ENCODE measurements around the gene GLIS1.
"Not testable (repeated sequence)": the region's sequence is repeated elsewhere in the genome, so short reads cannot be mapped to it uniquely, and the experiment has no call there.

GLIS1 gene

DNA sequence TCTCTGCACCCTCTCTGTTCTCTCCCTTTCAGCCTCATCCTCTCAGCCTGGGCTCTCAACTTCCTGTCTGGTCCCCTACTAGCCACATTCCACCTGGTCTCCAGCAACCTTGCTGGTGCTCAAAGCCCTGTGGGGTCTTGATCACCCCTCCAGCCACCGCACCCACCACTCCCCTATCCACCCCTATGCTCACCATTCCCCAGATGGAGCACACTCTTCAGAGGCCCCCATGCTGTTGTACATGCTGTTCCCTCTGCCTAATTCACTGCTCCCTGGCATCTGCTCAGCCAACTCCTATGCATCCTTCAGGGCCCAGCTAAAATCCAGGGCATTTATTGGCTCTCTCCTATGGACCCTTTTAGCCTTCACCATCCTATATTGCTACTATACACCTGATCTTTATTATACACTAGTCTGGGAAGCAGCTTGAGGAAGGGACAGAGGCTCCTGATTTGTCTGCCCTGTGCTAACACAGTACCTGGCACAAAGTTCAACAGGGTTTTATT, 81.0 kb downstream of the GLIS1 start:
- Mint-ChIP-seq H3K36me3 (ENCODE audit: insufficient read depth) (no peaks in the 10 kb centered on the region), H3K27ac (ENCODE audit: low read depth) (no peak overlapping the region), H3K4me1 (peaks cover 6% of the 10 kb centered on the region), H3K9me3 (no peaks in the 10 kb centered on the region), H3K27me3 (peaks cover 29% of the 10 kb centered on the region), H3K4me3 (no peak overlapping the region)
- no peak for ATAC-seq (replicated peaks; ENCODE audit: extremely low read depth, poor library complexity, severe bottlenecking)
- DNase-seq (ENCODE audit: low spot score in 2 of 2): no peak

DNA sequence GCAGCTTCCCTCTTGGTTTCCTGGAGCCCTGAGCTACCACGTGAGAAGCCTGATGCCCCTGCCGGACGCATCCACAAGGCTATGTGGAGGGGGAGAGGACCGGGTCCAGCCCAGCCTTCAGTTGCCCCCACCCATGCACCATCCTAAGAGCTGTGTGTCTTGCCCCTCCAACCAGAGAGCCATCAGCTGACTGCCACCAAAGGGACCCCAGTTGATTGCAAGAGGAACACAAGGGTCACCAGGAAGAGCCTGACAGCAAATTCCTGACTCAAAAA, 81.5 kb downstream of the GLIS1 start:
- Mint-ChIP-seq H3K4me3 (no peak overlapping the region), H3K4me1 (peaks cover 6% of the 10 kb centered on the region), H3K27me3 (peaks cover 29% of the 10 kb centered on the region), H3K36me3 (ENCODE audit: insufficient read depth) (no peaks in the 10 kb centered on the region), H3K27ac (ENCODE audit: low read depth) (no peak overlapping the region), H3K9me3 (no peaks in the 10 kb centered on the region)
- ATAC-seq (replicated peaks; ENCODE audit: extremely low read depth, poor library complexity, severe bottlenecking) (no peak), DNase-seq (ENCODE audit: low spot score in 2 of 2) (no peak)

DNA sequence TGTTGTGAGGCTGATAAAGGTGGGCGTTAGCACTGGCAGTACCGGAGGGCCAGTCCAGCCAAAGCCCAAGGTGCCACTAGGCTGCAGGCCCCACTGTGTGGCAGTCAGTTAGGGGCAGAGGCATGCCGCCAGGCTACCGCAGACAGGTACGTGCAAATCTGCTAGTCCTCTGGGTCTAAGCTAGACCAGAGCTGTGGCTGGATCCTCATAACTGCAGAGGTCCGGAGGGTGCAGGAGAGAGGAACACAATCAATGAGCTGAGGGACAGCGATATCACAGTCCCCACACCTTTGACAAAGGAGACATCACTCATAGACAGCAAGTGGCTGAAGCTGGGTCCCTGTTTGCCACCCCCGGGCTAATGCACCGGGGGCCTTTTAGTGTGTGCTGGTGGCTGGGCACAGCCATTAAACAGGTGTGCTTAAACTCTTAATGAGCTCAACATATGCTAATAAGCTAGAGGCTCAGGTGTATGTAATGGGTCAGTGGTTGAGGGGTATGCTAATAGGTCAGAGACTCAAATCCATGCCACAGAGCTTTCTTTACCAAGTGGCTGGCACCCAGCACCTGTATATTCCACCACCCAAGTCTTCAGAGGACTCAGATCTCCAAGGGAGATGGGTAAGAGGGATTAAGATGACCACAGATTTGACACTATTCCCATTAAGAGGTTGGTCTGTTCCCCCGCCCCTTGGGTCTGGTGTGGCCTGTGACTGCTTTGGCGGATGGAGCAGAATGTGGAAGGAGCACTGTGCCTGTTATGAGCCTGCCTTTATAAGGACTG, 82.0 kb downstream of the GLIS1 start:
- Mint-ChIP-seq H3K4me1 (peaks cover 6% of the 10 kb centered on the region), H3K27ac (ENCODE audit: low read depth) (no peak overlapping the region), H3K9me3 (no peaks in the 10 kb centered on the region), H3K27me3 (peaks cover 29% of the 10 kb centered on the region), H3K36me3 (ENCODE audit: insufficient read depth) (no peaks in the 10 kb centered on the region), H3K4me3 (no peak overlapping the region)
- ATAC-seq (replicated peaks; ENCODE audit: extremely low read depth, poor library complexity, severe bottlenecking) (no peak), DNase-seq (ENCODE audit: low spot score in 2 of 2) (no peak)

DNA sequence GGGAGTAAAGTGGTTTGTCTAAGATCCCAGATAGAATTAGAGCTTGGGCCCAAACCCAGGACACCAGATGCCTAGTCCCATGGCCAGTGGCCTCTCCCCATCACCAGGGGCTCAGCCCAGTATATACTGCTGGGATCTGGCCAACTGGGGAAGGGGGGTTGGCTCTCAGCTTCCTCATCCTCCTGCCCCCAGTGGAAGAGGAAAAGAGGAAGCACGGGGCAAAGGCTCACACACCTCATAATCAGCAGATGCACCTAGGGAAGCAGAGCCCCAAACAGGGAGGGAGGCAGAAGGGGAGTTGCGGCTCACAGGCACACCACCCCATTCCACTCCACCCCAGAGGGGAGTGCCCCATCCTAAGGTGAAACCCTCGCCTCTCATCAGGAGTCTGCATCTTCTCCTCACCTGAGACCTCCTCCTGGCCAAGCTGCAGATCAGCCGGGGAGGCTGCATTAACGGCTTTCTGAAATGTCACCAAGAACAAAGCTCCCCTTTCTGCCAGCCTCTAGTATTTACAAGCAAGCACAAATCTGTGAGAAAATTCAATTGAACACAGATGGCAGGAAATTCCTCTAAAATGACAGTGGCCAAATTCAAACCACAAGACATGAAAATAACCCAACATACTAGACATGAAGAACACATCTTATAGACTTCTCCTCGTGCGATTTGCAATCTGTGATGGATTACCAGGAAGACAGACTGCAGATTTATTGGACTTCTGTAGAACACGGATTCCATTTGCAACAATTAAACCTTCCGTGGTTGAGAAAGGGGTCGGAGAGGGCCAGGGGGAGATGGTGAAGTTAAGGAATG, 82.8 kb downstream of the GLIS1 start:
- DNase-seq (ENCODE audit: low spot score in 2 of 2): no peak
- Mint-ChIP-seq H3K4me1 (peaks cover 6% of the 10 kb centered on the region), H3K27ac (ENCODE audit: low read depth) (no peak overlapping the region), H3K4me3 (no peak overlapping the region), H3K9me3 (no peaks in the 10 kb centered on the region), H3K36me3 (ENCODE audit: insufficient read depth) (no peaks in the 10 kb centered on the region), H3K27me3 (peaks cover 29% of the 10 kb centered on the region)
- ATAC-seq (replicated peaks; ENCODE audit: extremely low read depth, poor library complexity, severe bottlenecking): no peak

DNA sequence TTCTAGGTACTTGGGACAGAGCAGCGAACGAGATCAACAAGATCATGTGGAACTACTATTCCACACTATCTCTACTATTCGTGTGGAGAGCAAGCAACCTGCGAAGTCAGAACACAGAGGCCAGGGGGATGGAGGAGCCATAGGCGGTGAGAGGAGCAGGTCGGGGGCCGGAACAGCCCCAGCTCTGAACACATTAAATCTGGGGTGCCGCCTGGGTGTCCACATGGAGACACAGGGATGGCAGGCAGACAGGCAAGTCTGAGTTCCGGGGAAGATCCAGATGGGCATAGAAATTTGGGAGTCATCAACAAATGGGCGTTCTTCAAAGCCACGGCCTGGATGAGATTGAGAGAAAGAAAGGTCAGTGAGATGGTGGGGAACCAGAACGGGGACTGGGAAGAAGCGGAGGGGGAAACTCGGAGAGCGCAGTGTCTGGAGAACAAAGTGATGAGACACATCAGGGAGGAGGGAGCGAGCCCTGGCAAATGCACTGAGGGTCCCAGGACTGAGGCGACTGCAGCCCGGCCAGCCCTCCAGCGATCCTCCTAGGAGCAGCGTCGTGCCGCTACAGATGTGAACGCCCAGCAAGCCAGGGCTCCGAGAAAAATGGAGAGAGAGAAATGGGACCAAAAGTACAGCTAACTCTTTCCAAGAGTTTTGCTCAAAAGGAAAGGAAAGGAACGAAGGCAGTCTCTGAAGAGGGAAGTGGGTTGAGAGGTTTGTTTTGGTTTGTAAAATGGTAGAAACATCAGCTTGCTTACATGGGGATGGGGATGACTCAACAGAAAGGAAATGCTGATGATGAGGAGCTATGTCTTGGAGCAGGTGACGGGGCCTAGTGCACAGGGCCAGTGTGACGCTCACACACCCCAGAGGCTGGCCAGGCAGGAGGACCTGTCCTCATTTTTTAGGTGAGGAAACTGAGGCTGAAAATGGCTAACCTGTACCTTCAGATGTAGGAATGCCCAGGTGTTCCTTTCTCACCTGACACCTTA, 84.5 kb downstream of the GLIS1 start:
- Mint-ChIP-seq H3K27ac (ENCODE audit: low read depth) (peak overlapping the region; percentile 7), H3K27me3 (peaks cover 29% of the 10 kb centered on the region), H3K4me3 (no peak overlapping the region), H3K4me1 (peaks cover 6% of the 10 kb centered on the region), H3K36me3 (ENCODE audit: insufficient read depth) (no peaks in the 10 kb centered on the region), H3K9me3 (no peaks in the 10 kb centered on the region)
- ATAC-seq (replicated peaks; ENCODE audit: extremely low read depth, poor library complexity, severe bottlenecking): no peak
- no peak for DNase-seq (ENCODE audit: low spot score in 2 of 2)

DNA sequence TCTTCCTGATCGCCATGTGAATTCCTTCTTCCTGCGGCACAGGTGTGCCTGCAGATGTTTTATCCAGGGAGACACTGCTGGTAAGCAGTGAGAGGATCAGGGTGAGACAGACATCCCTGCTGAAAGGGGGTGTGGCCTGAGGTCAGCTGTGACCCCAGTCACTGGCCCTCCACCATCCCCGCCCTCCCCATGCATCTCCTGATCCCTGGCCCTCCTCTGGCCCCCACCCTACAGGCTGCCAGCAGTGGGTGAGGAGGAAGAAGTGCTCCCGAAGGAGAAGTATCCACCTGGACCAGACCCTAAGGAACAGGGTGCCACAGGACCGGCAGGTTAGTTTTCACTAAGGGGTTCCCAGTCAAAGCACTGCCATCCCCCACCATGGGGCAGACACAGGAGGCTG, 85.3 kb downstream of the GLIS1 start:
- H3K27ac Mint-ChIP-seq (ENCODE audit: low read depth): no peak overlapping the region
- H3K9me3 Mint-ChIP-seq: no peaks in the 10 kb centered on the region
- no peak overlapping the region for H3K4me3 Mint-ChIP-seq

DNA sequence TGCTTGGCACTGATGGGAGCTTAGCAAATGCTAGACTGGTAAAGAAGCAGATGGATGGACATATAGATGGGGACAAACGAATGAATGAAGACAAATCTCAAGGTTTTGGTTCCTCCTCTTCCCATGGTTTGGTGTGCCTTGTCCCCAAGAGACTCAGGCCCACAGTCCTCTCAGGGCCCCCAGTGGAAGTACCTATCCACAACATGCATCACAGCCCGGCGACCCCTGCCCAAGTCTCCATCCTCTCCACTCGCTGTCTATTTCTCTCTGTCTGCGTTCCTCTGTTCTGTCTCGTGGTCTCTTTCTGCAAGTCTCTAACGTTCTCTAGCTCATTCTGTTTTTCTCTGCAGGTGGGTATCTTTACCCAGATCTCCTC, 85.8 kb downstream of the GLIS1 start:
- DNase-seq (ENCODE audit: low spot score in 2 of 2) (no peak), ATAC-seq (replicated peaks; ENCODE audit: extremely low read depth, poor library complexity, severe bottlenecking) (no peak)
- H3K36me3 Mint-ChIP-seq (ENCODE audit: insufficient read depth): no peaks in the 10 kb centered on the region
- peaks cover 26% of the 10 kb centered on the region for H3K27me3 Mint-ChIP-seq
- H3K4me1 Mint-ChIP-seq: peaks cover 6% of the 10 kb centered on the region
- no peak overlapping the region for H3K27ac Mint-ChIP-seq (ENCODE audit: low read depth)
- no peaks in the 10 kb centered on the region for H3K9me3 Mint-ChIP-seq
- H3K4me3 Mint-ChIP-seq: no peak overlapping the region

More for the DNA sequence above, 85.3 kb downstream of the GLIS1 start:
- H3K36me3 Mint-ChIP-seq (ENCODE audit: insufficient read depth): no peaks in the 10 kb centered on the region
- H3K4me1 Mint-ChIP-seq: peaks cover 6% of the 10 kb centered on the region
- DNase-seq (ENCODE audit: low spot score in 2 of 2): no peak
- peaks cover 29% of the 10 kb centered on the region for H3K27me3 Mint-ChIP-seq
- ATAC-seq (replicated peaks; ENCODE audit: extremely low read depth, poor library complexity, severe bottlenecking): no peak

DNA sequence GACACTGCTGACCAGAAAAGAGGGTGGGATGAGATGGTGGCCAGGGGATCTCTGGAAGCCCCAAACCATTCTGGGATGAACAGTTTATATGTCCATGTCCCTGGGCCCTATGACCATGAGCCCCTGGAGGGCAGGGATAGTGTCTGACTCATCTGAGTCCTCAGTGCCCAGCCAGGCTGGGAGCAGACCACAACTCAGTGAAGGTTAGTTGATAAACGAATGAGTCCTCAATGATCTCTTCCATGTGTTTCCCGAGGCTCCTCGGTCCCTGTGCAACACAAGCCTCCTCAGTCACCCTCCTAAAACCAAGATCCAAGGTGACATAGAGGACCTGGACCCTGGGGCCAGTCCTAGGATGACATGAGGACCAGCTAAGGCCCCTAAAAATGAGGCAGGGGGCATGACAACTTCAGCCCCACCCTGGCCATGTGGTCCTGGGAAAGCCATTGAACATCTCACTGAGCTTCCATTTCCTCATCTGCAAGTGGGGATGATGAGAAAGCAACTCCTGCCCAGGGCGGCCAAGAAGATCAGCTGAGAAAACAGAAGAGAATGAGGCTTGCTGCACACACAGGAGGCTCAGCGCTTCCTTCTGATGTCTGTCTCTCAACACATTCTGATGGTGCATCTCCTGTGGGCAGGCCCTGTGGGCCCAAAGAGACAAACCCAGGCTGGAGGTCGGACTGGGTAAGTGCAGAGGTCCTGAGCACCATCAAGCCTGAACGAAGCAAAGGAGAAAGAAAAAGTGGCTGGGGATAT, 86.3 kb downstream of the GLIS1 start:
- Mint-ChIP-seq H3K27ac (ENCODE audit: low read depth) (no peak overlapping the region), H3K4me3 (no peak overlapping the region), H3K9me3 (no peaks in the 10 kb centered on the region), H3K4me1 (peaks cover under 1% of the 10 kb centered on the region), H3K27me3 (peaks cover 21% of the 10 kb centered on the region), H3K36me3 (ENCODE audit: insufficient read depth) (no peaks in the 10 kb centered on the region)
- ATAC-seq (replicated peaks; ENCODE audit: extremely low read depth, poor library complexity, severe bottlenecking) (no peak), DNase-seq (ENCODE audit: low spot score in 2 of 2) (no peak)

DNA sequence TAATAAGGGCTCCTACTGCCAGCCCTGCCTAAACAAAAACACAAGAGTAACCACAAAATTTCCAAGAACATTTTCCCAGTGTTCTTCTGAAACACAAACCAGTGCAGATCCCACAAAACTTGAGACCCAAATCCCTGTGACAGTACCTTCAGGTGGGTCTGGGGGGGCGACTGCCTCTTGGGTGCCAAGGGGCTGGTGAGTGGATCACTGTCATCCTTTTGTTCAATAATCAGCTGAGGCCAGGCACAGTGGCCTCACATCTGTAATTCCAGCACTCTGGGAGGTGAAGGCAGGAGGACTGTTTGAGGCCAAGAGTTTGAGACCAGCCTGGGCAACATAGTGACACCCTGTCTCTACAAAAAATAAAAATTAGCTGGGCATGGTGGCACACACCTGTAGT, 87.6 kb downstream of the GLIS1 start:
- Mint-ChIP-seq H3K4me3 (no peak overlapping the region), H3K4me1 (no peaks in the 10 kb centered on the region), H3K27ac (ENCODE audit: low read depth) (no peak overlapping the region), H3K9me3 (no peaks in the 10 kb centered on the region), H3K36me3 (ENCODE audit: insufficient read depth) (no peaks in the 10 kb centered on the region), H3K27me3 (peaks cover 28% of the 10 kb centered on the region)
- ATAC-seq (replicated peaks; ENCODE audit: extremely low read depth, poor library complexity, severe bottlenecking) (no peak), DNase-seq (ENCODE audit: low spot score in 2 of 2) (no peak)

DNA sequence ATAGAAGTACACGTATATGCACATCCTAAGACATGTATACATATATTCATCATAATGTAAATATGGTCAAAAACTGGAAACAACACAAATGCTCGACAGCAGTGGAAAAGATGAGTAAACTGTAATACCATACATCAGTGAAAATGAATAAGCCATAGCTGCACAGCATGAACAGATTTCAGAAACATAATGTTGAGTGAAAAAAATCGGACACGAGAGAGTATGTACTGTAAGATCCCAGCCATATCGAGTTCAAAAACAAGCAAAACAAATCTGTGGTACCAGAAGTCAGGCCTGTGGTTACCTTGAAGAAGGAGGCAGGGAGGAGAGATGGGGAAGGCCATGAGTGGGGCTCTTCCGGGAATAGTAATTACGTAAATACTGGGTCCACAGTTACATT, 90.4 kb downstream of the GLIS1 start:
- Mint-ChIP-seq H3K4me3 (no peak overlapping the region), H3K27ac (ENCODE audit: low read depth) (no peak overlapping the region), H3K36me3 (ENCODE audit: insufficient read depth) (no peaks in the 10 kb centered on the region), H3K27me3 (peaks cover 10% of the 10 kb centered on the region), H3K9me3 (no peaks in the 10 kb centered on the region), H3K4me1 (no peaks in the 10 kb centered on the region)
- DNase-seq (ENCODE audit: low spot score in 2 of 2) (no peak), ATAC-seq (replicated peaks; ENCODE audit: extremely low read depth, poor library complexity, severe bottlenecking) (no peak)

DNA sequence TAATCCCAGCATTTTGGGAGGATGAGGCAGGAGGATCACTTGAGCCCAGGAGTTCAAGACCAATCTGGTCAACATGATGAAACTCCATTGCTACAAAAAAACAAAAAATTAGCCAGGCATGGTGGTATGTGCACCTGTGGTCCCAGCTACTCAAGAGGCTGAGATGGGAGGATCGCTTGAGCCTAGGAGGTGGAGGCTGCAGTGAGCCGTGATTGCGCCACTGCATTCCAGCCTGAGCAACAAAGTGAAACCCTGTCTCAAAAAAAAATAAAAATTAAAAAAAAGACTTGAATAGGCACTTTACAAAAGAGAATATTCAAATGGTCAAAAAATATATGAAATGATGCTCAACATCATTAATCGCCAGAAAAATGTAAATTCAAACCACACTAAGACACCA, 91.0 kb downstream of the GLIS1 start:
- DNase-seq (ENCODE audit: low spot score in 2 of 2); ATAC-seq (replicated peaks; ENCODE audit: extremely low read depth, poor library complexity, severe bottlenecking); H3K36me3 Mint-ChIP-seq (ENCODE audit: insufficient read depth); H3K27ac Mint-ChIP-seq (ENCODE audit: low read depth); H3K4me3 Mint-ChIP-seq; H3K9me3 Mint-ChIP-seq; H3K27me3 Mint-ChIP-seq; H3K4me1 Mint-ChIP-seq: not testable (repeated sequence)

DNA sequence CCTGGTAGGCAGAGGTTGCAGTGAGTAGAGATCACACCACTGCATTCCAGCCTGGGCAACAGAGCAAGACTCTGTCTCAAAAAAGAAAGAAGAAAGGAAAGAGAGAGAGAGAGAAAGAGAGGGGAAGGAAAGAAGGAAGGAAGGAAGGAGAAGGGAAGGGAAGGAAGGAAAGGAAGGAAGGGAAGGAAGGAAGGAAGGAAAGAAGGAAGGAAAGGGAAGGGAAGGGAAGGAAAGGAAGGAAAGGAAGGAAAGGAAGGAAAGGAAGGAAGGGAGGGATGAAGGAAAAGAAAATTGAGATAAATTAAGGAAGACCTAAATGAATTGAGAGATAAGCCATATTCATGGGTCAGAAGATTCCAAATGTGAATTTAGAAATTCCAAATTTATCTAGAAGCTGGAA, 92.2 kb downstream of the GLIS1 start:
- H3K9me3 Mint-ChIP-seq: no peaks in the 10 kb centered on the region
- DNase-seq (ENCODE audit: low spot score in 2 of 2) (no peak), ATAC-seq (replicated peaks; ENCODE audit: extremely low read depth, poor library complexity, severe bottlenecking) (no peak)
- no peak overlapping the region for H3K27ac Mint-ChIP-seq (ENCODE audit: low read depth)
- no peaks in the 10 kb centered on the region for H3K36me3 Mint-ChIP-seq (ENCODE audit: insufficient read depth)
- peaks cover 10% of the 10 kb centered on the region for H3K27me3 Mint-ChIP-seq
- no peaks in the 10 kb centered on the region for H3K4me1 Mint-ChIP-seq
- no peak overlapping the region for H3K4me3 Mint-ChIP-seq

Measured in central memory CD8-positive, alpha-beta T cell (primary cell).